Stimulated activated CD8-positive, alpha-beta memory T cell treated with anti-CD3 and anti-CD28 coated beads, Interleukin-12 subunit alpha, Interleukin-12 subunit beta, amount 100 ng/mL, for 1 hour (primary cell): Measurements from ENCODE around the gene OR4D9.
A peak's percentile ranks its signal among the peaks of the same experiment; 100 is the strongest.
"Not testable (repeated sequence)": the region's sequence is repeated elsewhere in the genome, so short reads cannot be mapped to it uniquely, and the experiment has no call there.

Experiments used
- DNase-seq: peaks from one replicate; pipeline ENCODE4 v3.0.0-alpha.2; 2020; ENCODE audit warnings: low read depth

Gene OR4D9

GRCh38 chr11:59510941-59511589 is at the start of gene OR4D9:
Gene OR4D9, plus strand, starts transcription at chr11:59511539. Its CDS starts 3,374 bp downstream, at chr11:59514913.
- no peak for DNase-seq

- DNase-seq, result no peak
These were observed 48.1 kb upstream of the OR4D9 start for GRCh38 chr11:59463190-59463641.

GRCh38 chr11:59473015-59473414 is 38.3 kb upstream of the OR4D9 start, which contains the start of gene OR4D10:
Gene OR4D10, plus strand, starts transcription at chr11:59473315. Its CDS starts 4,115 bp downstream, at chr11:59477430.
- no peak for DNase-seq

- no peak for DNase-seq
These were observed 36.2 kb upstream of the OR4D9 start for GRCh38 chr11:59475176-59475575.

- no peak for DNase-seq
These were observed 31.4 kb upstream of the OR4D9 start for GRCh38 chr11:59479906-59480305.

GRCh38 chr11:59480359-59480758 is 31.0 kb upstream of the OR4D9 start:
- DNase-seq, result no peak

- no peak for DNase-seq
These were observed 9.4 kb upstream of the OR4D9 start for GRCh38 chr11:59501931-59502330.

- no peak for DNase-seq
These were observed 8.1 kb upstream of the OR4D9 start, which contains the start of gene OR4D11 for GRCh38 chr11:59503276-59503675. Gene OR4D11, plus strand, starts transcription at chr11:59503576. Its CDS starts 0 bp downstream, at chr11:59503576.

GRCh38 chr11:59511675-59512074 is 336 bp downstream of the OR4D9 start:
- DNase-seq, result no peak

GRCh38 chr11:59520139-59520538 is 8.8 kb downstream of the OR4D9 start:
- DNase-seq, result not testable (repeated sequence)

GRCh38 chr11:59520741-59521140 is 9.4 kb downstream of the OR4D9 start:
- DNase-seq, result no peak

GRCh38 chr11:59523541-59523940 is 12.2 kb downstream of the OR4D9 start:
- DNase-seq, result no peak

- DNase-seq, result no peak
These were observed 17.4 kb downstream of the OR4D9 start for GRCh38 chr11:59528711-59529110.

- no peak for DNase-seq
These were observed 21.3 kb downstream of the OR4D9 start for GRCh38 chr11:59532620-59533019.

GRCh38 chr11:59534676-59535075 is 23.3 kb downstream of the OR4D9 start:
- DNase-seq, result no peak

- DNase-seq, result no peak
These were observed 30.9 kb downstream of the OR4D9 start for GRCh38 chr11:59542142-59542810.

- not testable (repeated sequence) for DNase-seq
These were observed 32.4 kb downstream of the OR4D9 start for GRCh38 chr11:59543713-59544112.

GRCh38 chr11:59544869-59545178 is 33.5 kb downstream of the OR4D9 start:
- no peak for DNase-seq

GRCh38 chr11:59545179-59546020 is 34.1 kb downstream of the OR4D9 start:
- no peak for DNase-seq

- not testable (repeated sequence) for DNase-seq
These were observed 36.4 kb downstream of the OR4D9 start for GRCh38 chr11:59547605-59548308.

- no peak for DNase-seq
These were observed 36.9 kb downstream of the OR4D9 start for GRCh38 chr11:59548309-59548656.

- peak; percentile 67 for DNase-seq
These were observed 39.1 kb downstream of the OR4D9 start for GRCh38 chr11:59550368-59550841.
